ENCODE results near the gene AAGAB. TPM values are rescaled to one million over a fixed set of nuclear protein-coding genes. Genes with fewer than 3 reads are reported as not detected.

The AAGAB gene
- polyA plus RNA-seq, 6 donors from 2014 or later = 30.7 to 41.8 (median 35.1) TPM

- Mint-ChIP-seq H3K4me3 (peak overlapping the region in 1 of 8 donors; percentile 64), H3K36me3 (peaks cover 31 to 40% of the 10 kb centered on the region in 2 donors), H3K9me3 (no peaks in the 10 kb centered on the region), H3K27me3 (no peaks in the 10 kb centered on the region), H3K4me1 (peaks cover 12 to 14% (median 13%) of the 10 kb centered on the region in 3 donors), H3K27ac (peak overlapping the region in 2 of 6 donors; percentile 15 to 86)
- DNase-seq = no peak
- ATAC-seq (ENCODE audit: low read depth in 2 of 2) = no peak
Observed at GRCh38 chr15:67187351-67187854, 67.1 kb downstream of the AAGAB start.

DNA sequence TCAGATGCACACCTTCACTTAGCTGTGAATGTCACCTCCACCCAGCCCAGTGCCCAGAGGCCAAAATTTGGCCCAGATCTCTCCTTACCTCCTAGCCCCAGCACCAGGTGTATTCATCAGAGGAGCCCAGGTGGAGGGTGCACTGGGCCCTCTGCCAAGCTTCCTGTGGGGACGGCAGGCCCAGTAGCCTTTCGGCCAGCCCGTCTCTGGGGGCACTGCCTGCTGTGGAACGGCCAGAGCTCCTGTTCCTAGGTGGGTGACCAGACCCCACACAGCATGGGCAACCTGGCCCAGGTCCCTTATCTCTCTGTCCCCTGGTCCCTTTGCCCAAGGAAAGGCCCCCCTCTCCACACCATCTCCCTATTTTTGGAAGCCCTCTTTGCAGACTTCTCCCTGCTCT lies 67.8 kb downstream of the AAGAB start:
- H3K9me3 Mint-ChIP-seq = no peaks in the 10 kb centered on the region
- H3K4me1 Mint-ChIP-seq = peaks cover 14 to 17% (median 15%) of the 10 kb centered on the region in 3 donors
- no peak overlapping the region for H3K4me3 Mint-ChIP-seq
- DNase-seq = no peak
- peak overlapping the region in 5 of 6 donors; percentile 29 to 93 (median 82) for H3K27ac Mint-ChIP-seq
- no peak for ATAC-seq (ENCODE audit: low read depth in 2 of 2)
- H3K27me3 Mint-ChIP-seq = no peaks in the 10 kb centered on the region
- peaks cover 31 to 39% of the 10 kb centered on the region in 2 donors for H3K36me3 Mint-ChIP-seq

- H3K27me3 Mint-ChIP-seq = no peaks in the 10 kb centered on the region
- H3K36me3 Mint-ChIP-seq = peaks cover 31 to 39% of the 10 kb centered on the region in 2 donors
- no peaks in the 10 kb centered on the region for H3K9me3 Mint-ChIP-seq
- H3K4me3 Mint-ChIP-seq = peak overlapping the region in 1 of 8 donors; percentile 1
- H3K27ac Mint-ChIP-seq = peak overlapping the region in 5 of 6 donors; percentile 29 to 93 (median 82)
- DNase-seq (no peak), ATAC-seq (ENCODE audit: low read depth in 2 of 2) (no peak)
- H3K4me1 Mint-ChIP-seq = peaks cover 14 to 17% (median 16%) of the 10 kb centered on the region in 3 donors
Observed at GRCh38 chr15:67186226-67186649, 68.2 kb downstream of the AAGAB start.

DNA sequence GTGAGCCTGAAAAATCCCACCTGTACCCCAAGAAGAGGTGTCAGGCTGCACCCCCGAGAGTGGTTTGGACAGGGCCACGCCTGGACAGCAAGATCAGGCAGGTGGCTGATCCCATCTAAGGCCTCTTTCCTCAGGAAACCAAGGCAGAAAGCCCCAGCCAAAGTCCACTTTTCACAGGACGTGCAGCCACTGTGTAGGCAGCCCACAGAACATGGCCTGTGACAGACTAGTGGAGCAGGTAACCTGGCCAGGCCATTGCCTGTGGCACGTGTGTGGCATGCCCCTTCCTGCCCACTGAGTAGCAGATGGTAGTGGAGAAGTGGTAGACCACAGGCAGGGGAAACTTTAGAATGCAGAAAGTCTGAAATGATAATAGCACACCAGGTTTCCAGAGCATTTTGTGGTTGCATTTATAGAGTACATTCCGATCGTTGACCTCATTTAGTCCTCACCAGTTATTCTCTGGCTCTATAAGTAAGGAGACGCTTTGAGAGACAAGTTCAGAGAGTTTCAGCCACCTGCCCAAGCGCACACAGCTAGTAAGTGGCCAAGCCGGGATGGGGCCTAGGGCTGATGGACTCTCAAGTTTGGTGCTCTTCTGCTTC lies 68.7 kb downstream of the AAGAB start:
- DNase-seq (no peak), ATAC-seq (ENCODE audit: low read depth in 2 of 2) (no peak)
- Mint-ChIP-seq H3K27ac (peak overlapping the region; percentile 82 to 96 (median 89)), H3K9me3 (no peaks in the 10 kb centered on the region), H3K36me3 (peaks cover 26 to 39% of the 10 kb centered on the region in 2 donors), H3K4me1 (peaks cover 14 to 17% (median 16%) of the 10 kb centered on the region in 3 donors), H3K27me3 (no peaks in the 10 kb centered on the region), H3K4me3 (peak overlapping the region in 1 of 8 donors; percentile 1)

DNA sequence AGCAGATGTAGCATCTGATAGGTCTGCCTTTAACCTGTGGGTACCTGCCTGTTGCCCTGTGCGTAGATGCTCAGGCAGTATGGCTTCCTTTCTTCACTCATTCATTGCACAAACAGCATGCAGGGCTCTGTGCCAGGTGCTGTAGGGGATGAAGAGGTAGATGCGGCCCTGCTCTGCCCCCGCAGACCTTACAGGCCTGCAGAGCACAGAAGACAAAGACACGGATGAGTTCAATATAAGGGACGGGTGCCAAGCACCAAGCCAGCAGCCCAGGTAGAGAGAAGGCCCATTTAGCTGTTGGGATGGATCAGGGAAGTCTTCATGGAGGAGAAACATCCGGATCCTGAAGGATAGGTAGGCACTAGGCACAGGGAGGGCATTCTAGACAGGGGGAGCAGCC lies 69.4 kb downstream of the AAGAB start:
- ATAC-seq (ENCODE audit: low read depth in 2 of 2) = no peak
- Mint-ChIP-seq H3K36me3 (peaks cover 27 to 38% of the 10 kb centered on the region in 2 donors), H3K4me1 (peaks cover 16 to 18% (median 16%) of the 10 kb centered on the region in 3 donors), H3K27ac (peak overlapping the region in 5 of 6 donors; percentile 86 to 96 (median 92)), H3K27me3 (no peaks in the 10 kb centered on the region), H3K4me3 (peak overlapping the region in 1 of 8 donors; percentile 35), H3K9me3 (no peaks in the 10 kb centered on the region)
- DNase-seq = no peak

- no peak for ATAC-seq (ENCODE audit: low read depth in 2 of 2)
- Mint-ChIP-seq H3K36me3 (peaks cover 32 to 34% of the 10 kb centered on the region in 2 donors), H3K4me1 (peaks cover 22 to 24% (median 22%) of the 10 kb centered on the region in 3 donors), H3K27me3 (no peaks in the 10 kb centered on the region), H3K9me3 (no peaks in the 10 kb centered on the region), H3K27ac (peak overlapping the region in 5 of 6 donors; percentile 25 to 89 (median 79)), H3K4me3 (no peak overlapping the region)
- DNase-seq = no peak
Observed at GRCh38 chr15:67184208-67184925, 70.1 kb downstream of the AAGAB start.

DNA sequence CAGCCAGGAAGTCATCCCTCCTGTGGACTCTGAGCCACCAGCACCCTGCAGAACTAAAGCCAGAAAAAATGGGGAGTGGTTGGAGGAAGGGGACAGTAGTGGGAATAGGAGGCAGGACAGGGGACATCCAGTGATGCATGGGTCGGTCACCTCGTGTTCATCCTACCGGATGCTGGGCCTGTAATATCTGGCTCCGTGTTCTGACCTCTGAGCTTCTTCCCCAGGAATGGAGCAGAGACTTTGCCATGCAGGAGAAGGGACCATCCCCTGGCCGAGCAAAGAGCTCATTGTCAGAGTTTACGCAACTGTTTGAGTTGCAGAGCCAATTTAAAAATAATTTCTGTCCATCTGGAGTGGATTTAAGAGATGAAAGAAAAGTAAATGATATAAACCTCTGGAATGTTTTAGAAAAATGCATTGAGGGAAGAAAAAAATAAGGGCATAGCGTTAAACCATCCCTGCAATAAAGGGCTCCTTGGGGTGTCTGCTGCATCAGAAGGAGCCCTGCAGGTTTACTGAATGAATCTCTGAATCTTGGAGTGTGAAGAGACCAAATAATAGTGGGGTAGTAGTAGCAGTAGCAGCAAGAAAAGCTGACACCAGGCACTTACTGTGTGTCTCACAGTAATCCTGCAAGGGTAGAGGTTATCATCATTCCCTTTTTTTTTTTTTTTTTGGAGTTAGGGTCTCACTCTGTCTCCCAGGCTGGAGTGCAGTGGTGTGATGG lies 70.9 kb downstream of the AAGAB start:
- no peaks in the 10 kb centered on the region for H3K27me3 Mint-ChIP-seq
- ATAC-seq (ENCODE audit: low read depth in 2 of 2) (no peak), DNase-seq (no peak)
- no peaks in the 10 kb centered on the region for H3K9me3 Mint-ChIP-seq
- H3K4me3 Mint-ChIP-seq = no peak overlapping the region
- peak overlapping the region in 3 of 6 donors; percentile 61 to 89 (median 68) for H3K27ac Mint-ChIP-seq
- H3K36me3 Mint-ChIP-seq = peaks cover 31 to 32% of the 10 kb centered on the region in 2 donors
- peaks cover 23 to 25% (median 23%) of the 10 kb centered on the region in 3 donors for H3K4me1 Mint-ChIP-seq

- Mint-ChIP-seq H3K9me3 (no peaks in the 10 kb centered on the region), H3K36me3 (peaks cover 18 to 25% of the 10 kb centered on the region in 2 donors), H3K4me3 (no peak overlapping the region), H3K27ac (peak overlapping the region in 1 of 6 donors; percentile 12), H3K4me1 (peaks cover 29 to 35% (median 33%) of the 10 kb centered on the region in 3 donors), H3K27me3 (no peaks in the 10 kb centered on the region)
- DNase-seq (no peak), ATAC-seq (ENCODE audit: low read depth in 2 of 2) (peak; percentile 50 to 55)
Observed at GRCh38 chr15:67181221-67181639, 73.2 kb downstream of the AAGAB start.

- peaks cover 18 to 21% of the 10 kb centered on the region in 2 donors for H3K36me3 Mint-ChIP-seq
- H3K27ac Mint-ChIP-seq = peak overlapping the region in 3 of 6 donors; percentile 4 to 67 (median 18)
- peak overlapping the region in 1 of 8 donors; percentile 57 for H3K4me3 Mint-ChIP-seq
- H3K27me3 Mint-ChIP-seq = no peaks in the 10 kb centered on the region
- ATAC-seq (ENCODE audit: low read depth in 2 of 2) = no peak
- H3K9me3 Mint-ChIP-seq = no peaks in the 10 kb centered on the region
- peaks cover 24 to 35% (median 33%) of the 10 kb centered on the region in 3 donors for H3K4me1 Mint-ChIP-seq
- DNase-seq = no peak
Observed at GRCh38 chr15:67180514-67181191, 73.8 kb downstream of the AAGAB start.

DNA sequence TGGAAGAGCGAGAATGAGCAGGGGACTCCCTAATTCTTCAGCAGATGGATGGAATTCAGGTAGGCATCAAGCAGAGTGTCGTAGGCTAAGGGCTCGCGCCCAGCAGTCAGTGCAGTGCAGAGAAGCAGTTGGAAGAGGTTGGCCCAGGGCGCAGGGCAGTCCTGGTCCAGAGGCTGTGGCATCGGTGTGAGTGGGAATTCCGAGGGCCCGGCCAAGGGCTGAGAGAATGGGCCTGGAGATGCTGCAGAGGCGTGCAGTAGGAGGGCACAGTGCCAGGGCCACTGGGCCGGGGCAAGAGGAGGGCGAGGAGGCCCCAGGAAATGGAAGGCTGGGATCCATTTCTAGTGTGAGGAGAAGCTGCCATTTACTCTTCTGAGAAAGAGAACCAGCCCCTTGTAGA lies 74.4 kb downstream of the AAGAB start:
- no peaks in the 10 kb centered on the region for H3K27me3 Mint-ChIP-seq
- DNase-seq (no peak), ATAC-seq (ENCODE audit: low read depth in 2 of 2) (no peak)
- H3K27ac Mint-ChIP-seq = peak overlapping the region in 5 of 6 donors; percentile 67 to 97 (median 82)
- peaks cover 15 to 18% of the 10 kb centered on the region in 2 donors for H3K36me3 Mint-ChIP-seq
- H3K9me3 Mint-ChIP-seq = no peaks in the 10 kb centered on the region
- H3K4me3 Mint-ChIP-seq = peak overlapping the region in 1 of 8 donors; percentile 58
- H3K4me1 Mint-ChIP-seq = peaks cover 21 to 35% (median 33%) of the 10 kb centered on the region in 3 donors

- Mint-ChIP-seq H3K4me1 (peaks cover 23 to 39% (median 35%) of the 10 kb centered on the region in 3 donors), H3K4me3 (no peak overlapping the region), H3K9me3 (no peaks in the 10 kb centered on the region), H3K36me3 (peaks cover 14 to 20% of the 10 kb centered on the region in 2 donors), H3K27ac (peak overlapping the region; percentile 67 to 97 (median 78)), H3K27me3 (no peaks in the 10 kb centered on the region)
- DNase-seq = no peak
- no peak for ATAC-seq (ENCODE audit: low read depth in 2 of 2)
Observed at GRCh38 chr15:67179411-67179995, 75.0 kb downstream of the AAGAB start.

GRCh38 chr15:67178569-67179210 lies 75.8 kb downstream of the AAGAB start:
- ATAC-seq (ENCODE audit: low read depth in 2 of 2) (no peak), DNase-seq (no peak)
- Mint-ChIP-seq H3K4me3 (no peak overlapping the region), H3K4me1 (peaks cover 31 to 48% (median 43%) of the 10 kb centered on the region in 3 donors), H3K36me3 (peaks cover 10 to 28% of the 10 kb centered on the region in 2 donors), H3K9me3 (no peaks in the 10 kb centered on the region), H3K27ac (peak overlapping the region in 3 of 6 donors; percentile 14 to 26 (median 14)), H3K27me3 (no peaks in the 10 kb centered on the region)

All from naive B cell (primary cell).